ENCODE results near the gene TOR1AIP1.

Gene TOR1AIP1

DNA sequence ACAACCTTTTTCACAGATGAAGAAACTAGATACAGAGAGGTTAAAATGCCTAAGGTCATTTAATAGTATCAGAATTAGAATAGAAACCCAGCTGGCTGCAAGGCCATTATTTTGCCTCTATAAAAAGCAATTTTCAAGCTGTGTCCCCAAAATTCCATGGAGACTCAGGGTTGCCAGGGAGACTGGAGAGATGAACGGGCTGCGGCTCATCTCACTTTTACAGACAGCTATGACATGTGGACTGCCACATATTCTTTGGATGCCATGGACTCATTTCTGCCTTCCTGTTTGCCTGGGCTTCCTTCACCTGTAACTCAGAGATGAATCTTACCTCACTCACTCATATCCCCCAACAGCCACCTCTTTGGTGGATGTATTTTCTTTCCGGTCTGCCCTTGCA lies 21.4 kb upstream of the TOR1AIP1 start:
- no peaks in the 10 kb centered on the region for H3K9me2 ChIP-seq (replicated peaks; ENCODE audit: control insufficient read depth, low read length)
- no peaks in the 10 kb centered on the region for H3K4me1 ChIP-seq (ENCODE audit: control insufficient read depth, low read length)
- H3K36me3 ChIP-seq (ENCODE audit: control insufficient read depth, low read length), result peaks cover 47% of the 10 kb centered on the region
- 0 out of 2 replicates have a peak, but pooled peaks cover 5% of the 10 kb centered on the region for H3F3A ChIP-seq (ENCODE audit: control insufficient read depth, insufficient read depth)
- H3K9me3 ChIP-seq (ENCODE audit: control insufficient read depth, insufficient read depth, low read length), result no peaks in the 10 kb centered on the region
- no peak for TF ChIP-seq CTCF (IDR thresholded peaks at IDR 0.05; ENCODE audit: low read depth, low read length, poor library complexity, severe bottlenecking)
- no peak for TF ChIP-seq EZH2phosphoT487 (IDR thresholded peaks at IDR 0.05; ENCODE audit: borderline replicate concordance, low read length)
- H3K27ac ChIP-seq (ENCODE audit: low read depth, low read length), result no peak overlapping the region
- H3K4me2 ChIP-seq (ENCODE audit: low read length), result no peak overlapping the region
- no peak overlapping the region for H3K4me3 ChIP-seq (ENCODE audit: low read length)
- no peaks in the 10 kb centered on the region; the same call in 1 of the 2 replicates for H4K20me1 ChIP-seq (ENCODE audit: control insufficient read depth, insufficient read depth, low read depth, low read length)
- H3K27me3 ChIP-seq (ENCODE audit: control insufficient read depth, low read length), result no peaks in the 10 kb centered on the region
- H3K79me2 ChIP-seq (ENCODE audit: control insufficient read depth, low read length), result no peaks in the 10 kb centered on the region; the same call in none of the 2 replicates

DNA sequence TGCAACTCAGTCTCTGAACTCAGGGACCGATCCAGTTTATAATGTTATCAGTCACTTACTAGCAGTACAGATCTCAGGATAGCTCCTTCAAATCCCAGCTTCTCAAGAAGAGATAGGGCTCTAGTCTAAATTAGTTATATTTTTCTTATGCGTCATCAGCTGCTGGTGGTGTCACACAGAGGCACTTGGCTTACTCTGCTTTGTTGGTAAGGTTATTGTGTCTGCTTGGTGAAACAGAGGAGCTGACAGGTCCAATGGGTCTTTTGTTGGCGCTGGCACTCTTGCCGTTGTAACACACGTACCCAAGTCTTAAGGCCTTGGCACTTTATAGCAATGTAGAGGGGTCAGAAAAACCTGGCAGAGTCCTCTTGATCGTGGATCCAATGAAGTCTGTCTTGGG lies 16.7 kb upstream of the TOR1AIP1 start:
- Histone ChIP-seq H3K36me3 (ENCODE audit: control insufficient read depth, low read length) (peaks cover 66% of the 10 kb centered on the region), H3K79me2 (ENCODE audit: control insufficient read depth, low read length) (peaks cover 29% of the 10 kb centered on the region)

DNA sequence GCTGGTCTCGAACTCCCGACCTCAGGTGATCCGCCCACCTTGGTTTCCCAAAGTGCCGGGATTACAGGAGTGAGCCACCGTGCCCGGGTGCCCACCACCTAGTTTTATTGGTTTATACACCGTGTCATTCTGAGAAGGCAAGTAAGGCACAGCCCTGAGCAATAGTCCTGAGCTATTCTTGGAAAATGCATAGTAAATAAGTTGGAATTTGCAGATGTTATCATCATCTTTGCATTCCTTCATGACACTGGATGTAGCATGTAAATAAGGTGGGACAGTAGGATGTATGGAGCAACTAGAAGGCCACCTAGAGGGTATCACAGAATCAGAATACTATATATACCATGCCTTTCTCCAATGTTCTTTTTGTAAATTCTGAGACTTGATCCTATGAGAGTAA lies 15.5 kb upstream of the TOR1AIP1 start:
- Histone ChIP-seq H3K27me3 (ENCODE audit: control insufficient read depth, low read length) (no peaks in the 10 kb centered on the region), H3K36me3 (ENCODE audit: control insufficient read depth, low read length) (peaks cover 60% of the 10 kb centered on the region), H3K4me1 (ENCODE audit: control insufficient read depth, low read length) (peaks cover 8% of the 10 kb centered on the region), H3K79me2 (ENCODE audit: control insufficient read depth, low read length) (peaks cover 40% of the 10 kb centered on the region), H3K9me3 (ENCODE audit: control insufficient read depth, insufficient read depth, low read length) (no peaks in the 10 kb centered on the region), H3F3A (ENCODE audit: control insufficient read depth, insufficient read depth) (no peaks in the 10 kb centered on the region), H3K9me2 (replicated peaks; ENCODE audit: control insufficient read depth, low read length) (no peaks in the 10 kb centered on the region), H4K20me1 (ENCODE audit: control insufficient read depth, insufficient read depth, low read depth, low read length) (peaks cover 5% of the 10 kb centered on the region; the same call in 1 of the 2 replicates), H3K4me3 (ENCODE audit: low read length) (no peak overlapping the region), H3K27ac (ENCODE audit: low read depth, low read length) (no peak overlapping the region), H3K4me2 (ENCODE audit: low read length) (no peak overlapping the region)
- no peak for TF ChIP-seq EZH2phosphoT487 (IDR thresholded peaks at IDR 0.05; ENCODE audit: borderline replicate concordance, low read length)
- TF ChIP-seq CTCF (IDR thresholded peaks at IDR 0.05; ENCODE audit: low read depth, low read length, poor library complexity, severe bottlenecking), result no peak

More for the DNA sequence above, 16.7 kb upstream of the TOR1AIP1 start:
- H4K20me1 ChIP-seq (ENCODE audit: control insufficient read depth, insufficient read depth, low read depth, low read length), result peaks cover 5% of the 10 kb centered on the region; the same call in 1 of the 2 replicates
- H3K9me2 ChIP-seq (replicated peaks; ENCODE audit: control insufficient read depth, low read length), result no peaks in the 10 kb centered on the region
- TF ChIP-seq EZH2phosphoT487 (IDR thresholded peaks at IDR 0.05; ENCODE audit: borderline replicate concordance, low read length) (no peak), CTCF (IDR thresholded peaks at IDR 0.05; ENCODE audit: low read depth, low read length, poor library complexity, severe bottlenecking) (no peak)
- no peaks in the 10 kb centered on the region for H3F3A ChIP-seq (ENCODE audit: control insufficient read depth, insufficient read depth)
- H3K9me3 ChIP-seq (ENCODE audit: control insufficient read depth, insufficient read depth, low read length), result no peaks in the 10 kb centered on the region
- no peak overlapping the region for H3K4me2 ChIP-seq (ENCODE audit: low read length)
- H3K27me3 ChIP-seq (ENCODE audit: control insufficient read depth, low read length), result no peaks in the 10 kb centered on the region
- no peak overlapping the region for H3K27ac ChIP-seq (ENCODE audit: low read depth, low read length)
- H3K4me1 ChIP-seq (ENCODE audit: control insufficient read depth, low read length), result no peaks in the 10 kb centered on the region
- no peak overlapping the region for H3K4me3 ChIP-seq (ENCODE audit: low read length)

Measured in DOHH2 (cell line).